ENCODE measurements around the gene GIT2. TPM values are rescaled to one million over a fixed set of nuclear protein-coding genes. Genes with fewer than 3 reads are reported as not detected.
"Not testable (repeated sequence)": the region's sequence is repeated elsewhere in the genome, so short reads cannot be mapped to it uniquely, and the experiment has no call there.

The GIT2 gene
- polyA plus RNA-seq, 1 donor from 2014 or later = 93.4 TPM

- H3K4me1 Mint-ChIP-seq = peaks cover 0 to 2% (median 0%) of the 10 kb centered on the region in 3 donors
- H3K9me3 Mint-ChIP-seq = no peaks in the 10 kb centered on the region
- no peaks in the 10 kb centered on the region for H3K27me3 Mint-ChIP-seq
- H3K36me3 Mint-ChIP-seq = peaks cover 7% of the 10 kb centered on the region
- no peak overlapping the region for H3K4me3 Mint-ChIP-seq
- H3K27ac Mint-ChIP-seq = no peak overlapping the region
These were observed 62.1 kb downstream of the GIT2 start for GRCh38 chr12:109934026-109934425.

DNA sequence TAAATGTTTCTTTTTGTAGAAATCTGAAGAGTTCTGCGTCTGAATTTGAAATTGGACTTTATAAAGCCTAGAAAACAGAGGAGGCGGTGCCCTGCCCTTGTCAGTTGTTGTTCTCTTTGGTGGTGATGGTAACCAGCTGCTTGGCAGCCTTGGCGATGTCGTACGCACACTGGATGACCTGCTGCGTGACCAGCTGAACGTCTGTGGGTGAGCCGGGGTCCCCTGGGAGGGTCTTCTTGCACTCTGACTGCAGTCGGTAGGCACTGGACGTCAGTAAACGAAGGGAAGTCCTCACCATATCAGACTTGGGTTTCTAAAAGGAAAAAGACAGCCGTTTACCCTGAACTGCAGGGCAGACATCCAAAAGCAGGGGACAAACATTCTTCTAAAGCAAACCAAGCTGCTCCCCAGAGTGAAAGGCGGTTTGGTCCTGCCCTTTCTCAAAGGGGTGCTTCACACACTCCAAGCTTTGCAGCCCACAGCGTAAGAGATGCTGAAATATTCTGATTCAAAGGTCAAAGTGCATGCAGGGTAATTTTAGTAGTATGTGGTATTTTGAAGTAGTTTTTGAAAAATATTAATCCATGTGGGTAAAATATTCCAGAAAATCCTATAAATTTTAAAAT, 63.2 kb downstream of the GIT2 start:
- no peak overlapping the region for H3K4me3 Mint-ChIP-seq
- peaks cover 3% of the 10 kb centered on the region for H3K36me3 Mint-ChIP-seq
- H3K27me3 Mint-ChIP-seq = no peaks in the 10 kb centered on the region
- peaks cover 0 to 2% (median 0%) of the 10 kb centered on the region in 3 donors for H3K4me1 Mint-ChIP-seq
- H3K9me3 Mint-ChIP-seq = no peaks in the 10 kb centered on the region
- no peak overlapping the region for H3K27ac Mint-ChIP-seq

DNA sequence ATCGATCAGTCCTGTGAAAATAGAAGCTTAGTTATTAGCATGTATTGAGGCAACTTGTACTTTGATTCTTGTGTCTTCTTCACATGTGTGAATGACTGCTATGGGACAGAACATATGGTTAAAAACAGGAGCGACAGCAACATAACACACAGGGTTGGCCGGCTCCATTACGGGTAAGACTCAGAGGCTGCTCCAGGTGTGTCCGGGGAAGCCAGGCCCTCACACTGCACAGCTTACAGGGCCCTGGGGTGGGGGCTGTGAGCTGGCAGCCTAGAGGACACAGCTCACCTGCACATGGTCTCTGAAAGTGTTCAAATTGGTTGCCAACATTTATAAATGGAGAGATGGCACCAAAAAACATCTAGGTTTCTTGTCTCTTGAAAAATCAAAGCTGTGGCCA, 65.0 kb downstream of the GIT2 start:
- Mint-ChIP-seq H3K4me3 (no peak overlapping the region), H3K9me3 (no peaks in the 10 kb centered on the region), H3K4me1 (peaks cover 0 to 5% (median 4%) of the 10 kb centered on the region in 3 donors), H3K36me3 (peaks cover 6% of the 10 kb centered on the region), H3K27ac (no peak overlapping the region), H3K27me3 (no peaks in the 10 kb centered on the region)

DNA sequence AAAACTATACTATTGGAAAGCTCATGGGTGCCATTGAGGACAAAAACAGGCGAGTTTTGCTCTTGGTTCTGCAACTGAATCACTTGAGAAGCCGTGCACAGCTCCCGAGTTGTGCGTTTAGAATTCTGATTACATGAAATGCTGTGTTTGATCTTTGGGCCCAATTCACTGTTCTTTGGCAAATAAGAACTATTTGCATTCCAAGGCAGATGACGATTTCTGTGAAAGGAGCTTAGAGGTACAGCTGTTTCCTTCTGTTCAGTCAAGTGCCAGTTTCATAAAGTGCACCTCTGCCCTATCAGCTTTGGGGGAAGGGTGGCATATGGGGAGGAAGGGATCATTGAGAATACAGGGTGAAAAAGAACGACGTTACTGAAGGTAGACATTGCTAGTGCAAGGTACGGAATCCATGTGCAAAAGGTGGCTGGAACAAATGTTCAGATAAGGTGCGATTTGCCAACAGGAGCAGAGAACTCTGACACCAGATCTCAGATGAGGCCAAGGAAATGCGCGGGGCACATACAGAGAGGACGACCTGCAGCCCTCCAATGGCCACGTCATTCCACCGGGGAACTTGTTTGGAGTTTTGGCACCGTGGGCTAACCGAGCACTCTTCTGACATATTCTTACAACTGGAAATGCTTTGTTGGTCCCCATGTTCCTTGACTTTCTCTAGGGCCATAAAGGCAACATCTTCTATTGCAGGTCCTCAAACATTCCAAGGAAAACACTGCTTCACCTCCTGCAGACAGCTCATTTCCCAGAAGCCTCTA, 66.0 kb downstream of the GIT2 start:
- Mint-ChIP-seq H3K36me3 (peaks cover 6% of the 10 kb centered on the region), H3K9me3 (no peaks in the 10 kb centered on the region), H3K27me3 (no peaks in the 10 kb centered on the region), H3K4me1 (peaks cover 0 to 5% (median 4%) of the 10 kb centered on the region in 3 donors), H3K27ac (peak overlapping the region in 1 of 3 donors; percentile 11), H3K4me3 (no peak overlapping the region)

- peak overlapping the region in 1 of 3 donors; percentile 31 for H3K27ac Mint-ChIP-seq
- not testable (repeated sequence) for H3K36me3 Mint-ChIP-seq, H3K4me1 Mint-ChIP-seq, H3K27me3 Mint-ChIP-seq, H3K4me3 Mint-ChIP-seq, H3K9me3 Mint-ChIP-seq
These were observed 66.8 kb downstream of the GIT2 start for GRCh38 chr12:109929326-109929725.

DNA sequence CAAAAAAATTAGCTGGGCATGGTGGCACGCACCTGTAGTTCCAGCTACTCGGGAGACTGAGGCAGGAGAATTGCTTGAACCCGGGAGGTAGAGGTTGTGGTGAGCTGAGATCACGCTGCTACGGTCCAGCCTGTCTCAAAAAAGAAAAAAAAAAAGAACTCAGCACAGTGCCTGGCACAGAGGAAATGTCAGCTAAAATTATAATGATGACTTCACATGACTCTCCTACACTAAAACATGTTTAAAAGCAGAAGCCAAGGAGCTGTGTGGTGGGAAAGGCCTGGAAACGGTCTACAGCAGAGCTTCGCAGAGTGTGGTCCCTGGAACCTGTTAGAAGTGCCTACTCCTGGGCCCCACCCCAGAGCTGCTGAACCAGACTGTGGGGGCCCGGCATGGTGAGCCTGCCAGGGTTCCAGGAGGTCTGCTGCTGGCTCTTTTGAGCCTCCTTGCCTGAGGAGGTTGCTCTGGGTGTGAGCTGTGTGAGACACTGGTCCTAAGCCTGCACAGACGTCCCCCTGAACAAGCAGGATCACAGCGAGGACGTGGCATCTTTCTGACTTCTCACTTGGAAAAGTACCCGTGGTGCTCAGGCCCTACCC, 68.0 kb downstream of the GIT2 start:
- peaks cover 6% of the 10 kb centered on the region for H3K36me3 Mint-ChIP-seq
- H3K27ac Mint-ChIP-seq = peak overlapping the region in 1 of 3 donors; percentile 6

GRCh38 chr12:109927622-109928021, 68.5 kb downstream of the GIT2 start:
- Mint-ChIP-seq H3K36me3 (peaks cover 6% of the 10 kb centered on the region), H3K4me1 (peaks cover 10 to 14% (median 13%) of the 10 kb centered on the region in 3 donors), H3K9me3 (no peaks in the 10 kb centered on the region), H3K27ac (peak overlapping the region in 1 of 3 donors; percentile 6), H3K27me3 (no peaks in the 10 kb centered on the region), H3K4me3 (no peak overlapping the region)

More for the DNA sequence above, 68.0 kb downstream of the GIT2 start:
- Mint-ChIP-seq H3K9me3 (no peaks in the 10 kb centered on the region), H3K4me1 (peaks cover 10 to 12% (median 12%) of the 10 kb centered on the region in 3 donors), H3K4me3 (no peak overlapping the region), H3K27me3 (no peaks in the 10 kb centered on the region)

GRCh38 chr12:109926488-109927210, 69.5 kb downstream of the GIT2 start:
- peaks cover 11 to 14% (median 13%) of the 10 kb centered on the region in 3 donors for H3K4me1 Mint-ChIP-seq
- no peak overlapping the region for H3K27ac Mint-ChIP-seq
- peaks cover 5% of the 10 kb centered on the region for H3K36me3 Mint-ChIP-seq
- no peaks in the 10 kb centered on the region for H3K9me3 Mint-ChIP-seq
- H3K4me3 Mint-ChIP-seq = no peak overlapping the region
- no peaks in the 10 kb centered on the region for H3K27me3 Mint-ChIP-seq

GRCh38 chr12:109926016-109926415, 70.2 kb downstream of the GIT2 start:
- Mint-ChIP-seq H3K27ac (no peak overlapping the region), H3K9me3 (no peaks in the 10 kb centered on the region), H3K27me3 (no peaks in the 10 kb centered on the region), H3K36me3 (peaks cover 6% of the 10 kb centered on the region), H3K4me1 (peaks cover 11 to 14% (median 13%) of the 10 kb centered on the region in 3 donors), H3K4me3 (no peak overlapping the region)

- no peaks in the 10 kb centered on the region for H3K27me3 Mint-ChIP-seq
- peaks cover 11 to 14% (median 13%) of the 10 kb centered on the region in 3 donors for H3K4me1 Mint-ChIP-seq
- peak overlapping the region in 1 of 4 donors; percentile 45 for H3K4me3 Mint-ChIP-seq
- peaks cover 7% of the 10 kb centered on the region for H3K36me3 Mint-ChIP-seq
- H3K9me3 Mint-ChIP-seq = no peaks in the 10 kb centered on the region
- peak overlapping the region in 1 of 3 donors; percentile 15 for H3K27ac Mint-ChIP-seq
These were observed 70.9 kb downstream of the GIT2 start for GRCh38 chr12:109925185-109925840.

DNA sequence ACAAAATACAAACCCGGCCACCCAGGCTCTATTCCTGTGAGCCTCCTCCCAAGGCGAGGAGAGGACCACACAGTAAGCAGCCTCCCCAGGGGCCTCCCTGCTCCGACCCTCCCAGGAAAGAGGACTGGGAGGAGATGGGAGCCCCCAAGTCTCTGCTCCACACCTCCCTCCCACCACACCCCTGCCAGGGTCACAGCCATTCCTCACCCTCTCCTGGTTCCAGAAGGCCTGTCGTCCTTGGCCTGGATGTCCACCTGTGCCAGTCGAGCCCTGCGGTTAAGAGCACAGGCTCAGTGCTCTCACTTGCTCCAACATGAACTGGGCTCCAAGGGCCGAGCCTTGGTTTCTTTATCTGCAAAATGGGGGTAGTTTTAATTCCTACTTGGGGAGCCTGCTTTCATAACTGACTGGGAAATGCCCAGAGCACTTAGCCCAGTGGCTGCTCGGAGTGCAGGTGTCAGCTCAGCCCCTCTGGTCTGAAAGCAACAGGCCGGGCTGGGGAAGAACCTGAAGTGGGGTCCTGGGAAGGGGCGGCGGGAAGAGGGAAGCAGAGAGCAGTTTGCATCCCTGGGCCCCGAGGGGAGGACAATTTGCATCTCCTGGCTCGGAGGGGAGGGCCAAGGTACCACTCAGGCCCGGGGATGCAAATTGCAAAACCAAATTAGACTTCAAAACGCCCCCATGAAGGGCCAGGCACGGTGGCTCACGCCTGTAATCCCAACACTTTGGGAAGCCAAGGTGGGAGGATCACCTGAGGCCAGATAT, 72.5 kb downstream of the GIT2 start:
- Mint-ChIP-seq H3K4me1 (peaks cover 13 to 14% (median 14%) of the 10 kb centered on the region in 3 donors), H3K27me3 (no peaks in the 10 kb centered on the region), H3K4me3 (peak overlapping the region in 2 of 4 donors; percentile 39 to 76), H3K36me3 (peaks cover 7% of the 10 kb centered on the region), H3K27ac (peak overlapping the region in 2 of 3 donors; percentile 52 to 78), H3K9me3 (no peaks in the 10 kb centered on the region)

DNA sequence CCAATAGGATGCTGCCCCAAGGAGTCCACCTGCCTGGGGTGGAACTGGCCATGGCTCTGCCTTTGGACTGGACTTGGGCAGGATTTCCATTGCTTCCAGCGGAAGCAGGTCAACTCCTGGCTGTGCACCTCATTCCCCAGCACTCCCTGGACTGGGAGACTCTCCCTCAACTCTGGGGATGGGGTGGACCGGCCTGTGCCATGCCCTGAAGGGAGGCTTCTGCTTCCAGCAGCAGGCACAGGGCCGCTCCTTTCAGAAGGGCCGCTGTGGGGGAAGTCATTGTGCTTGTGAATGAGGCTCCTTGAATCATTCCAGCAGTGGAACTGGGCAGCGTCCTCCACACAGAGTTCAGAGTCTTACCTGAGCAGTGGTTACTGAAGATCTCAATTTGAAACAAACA, 73.1 kb downstream of the GIT2 start:
- H3K36me3 Mint-ChIP-seq = peaks cover 7% of the 10 kb centered on the region
- H3K27ac Mint-ChIP-seq = peak overlapping the region in 1 of 3 donors; percentile 52
- H3K4me1 Mint-ChIP-seq = peaks cover 13 to 14% (median 14%) of the 10 kb centered on the region in 3 donors
- no peaks in the 10 kb centered on the region for H3K27me3 Mint-ChIP-seq
- no peak overlapping the region for H3K4me3 Mint-ChIP-seq
- H3K9me3 Mint-ChIP-seq = no peaks in the 10 kb centered on the region

DNA sequence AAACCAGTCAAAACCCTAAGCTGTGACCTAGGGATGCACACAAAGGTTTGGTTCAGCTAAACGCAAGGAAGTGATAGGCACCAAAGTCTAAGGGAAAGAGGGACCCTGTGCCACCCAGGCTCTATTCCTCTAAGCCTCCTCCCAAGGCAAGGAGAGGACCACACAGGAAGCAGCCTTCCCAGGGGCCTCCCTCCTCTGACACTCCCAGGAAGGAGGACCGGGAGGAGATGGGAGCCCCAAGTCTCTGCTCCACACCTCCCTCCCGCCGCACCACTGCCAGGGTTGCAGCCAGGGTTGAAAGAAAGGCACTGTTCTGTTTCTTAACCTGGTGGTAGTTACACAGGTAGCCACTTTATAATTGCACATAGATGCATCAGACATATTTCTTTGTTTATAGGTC, 74.2 kb downstream of the GIT2 start:
- H3K9me3 Mint-ChIP-seq = no peaks in the 10 kb centered on the region
- H3K36me3 Mint-ChIP-seq = peaks cover 4% of the 10 kb centered on the region
- H3K27ac Mint-ChIP-seq = no peak overlapping the region
- peaks cover 10 to 14% (median 11%) of the 10 kb centered on the region in 3 donors for H3K4me1 Mint-ChIP-seq
- H3K4me3 Mint-ChIP-seq = no peak overlapping the region
- H3K27me3 Mint-ChIP-seq = no peaks in the 10 kb centered on the region

DNA sequence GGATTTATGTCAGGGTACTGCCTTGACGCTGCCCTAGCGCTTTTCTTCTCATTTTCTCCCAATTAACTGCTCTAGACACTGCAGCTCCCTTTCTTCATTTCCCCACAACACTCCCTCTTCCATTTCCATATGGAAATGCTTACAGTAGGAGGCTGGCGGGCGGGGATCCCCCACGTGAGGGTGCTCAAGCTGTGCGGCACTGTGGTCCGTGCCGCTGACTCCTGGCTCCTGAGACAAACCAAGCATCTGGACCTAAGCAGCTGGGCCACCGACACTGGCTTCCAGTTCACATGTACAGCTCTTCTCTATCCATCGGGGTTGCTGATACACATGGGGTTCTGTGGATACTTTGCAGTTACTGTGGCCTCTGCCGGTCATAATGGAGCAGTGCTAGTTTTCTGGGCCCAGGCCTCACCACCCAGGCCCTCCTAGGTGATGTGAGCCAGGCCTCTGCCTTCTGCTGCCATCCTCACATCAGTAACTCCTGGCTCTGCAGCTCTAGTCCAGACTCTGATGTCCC, 75.8 kb downstream of the GIT2 start:
- peaks cover 4% of the 10 kb centered on the region for H3K36me3 Mint-ChIP-seq
- H3K4me3 Mint-ChIP-seq = no peak overlapping the region
- no peak overlapping the region for H3K27ac Mint-ChIP-seq
- H3K27me3 Mint-ChIP-seq = no peaks in the 10 kb centered on the region
- H3K9me3 Mint-ChIP-seq = no peaks in the 10 kb centered on the region
- peaks cover 10 to 14% (median 11%) of the 10 kb centered on the region in 3 donors for H3K4me1 Mint-ChIP-seq

All from IgD-negative memory B cell (primary cell).